Heart left ventricle (tissue), 13 donors: ENCODE data around the gene MVP.

Experiments
- POLR2A ChIP-seq, 2 donors: fragments of 450-650 bp; IDR thresholded peaks; one replicate each; pipeline ENCODE4 v1.6.1; 2017; ENCODE audit warnings: antibody characterized with exemption in 2 of 2, mild to moderate bottlenecking in 2 of 2, moderate library complexity in 2 of 2
- TF ChIP-seq, protein P1 (sequence below), 12 donors: fragments of 200-600 bp; sonication (generic) in 4 of 12; IDR thresholded peaks; one replicate each; pipeline versions ENCODE4 v1.5.0 to v1.8.0; 2018 to 2022; ENCODE audit warnings: antibody characterized with exemption in 12 of 12, mild to moderate bottlenecking in 5 of 12
- donor health status: ischemic (EF 13 %, LVEDD 7.1; RV severe dilation, severe dysfunction).
- donor health status: DM: no; HTN: yes; CAD: no.
- donor health status: DM: no; HTN: no; CAD: no.
- donor health status: ischemic (EF 25% LVEDD 6.9; RV normal size, moderate dysfunction).
- donor health status: ischemic (EF 25% LVEDD 5.7; RV mildly dilated, moderate dysfunction).
- donor health status: ischemic (EF 35%, LVEDD 5.7; RV mildly dilated, moderate dysfunction).
- donor health status: nonischemic (EF 11% LVEDD 7.7; RV severe dilation, severe dysfunction).
- donor health status: DM: yes; HTN: yes; CAD: no.
- donor health status: PGD.
- donor health status: ischemic (EF 29% LVEDD 5.4; RV normal size, mild dysfunction).
- donor health status: nonischemic (EF 23%, LVEDD 6.1; RV moderate dilation, normal function).

DNA sequence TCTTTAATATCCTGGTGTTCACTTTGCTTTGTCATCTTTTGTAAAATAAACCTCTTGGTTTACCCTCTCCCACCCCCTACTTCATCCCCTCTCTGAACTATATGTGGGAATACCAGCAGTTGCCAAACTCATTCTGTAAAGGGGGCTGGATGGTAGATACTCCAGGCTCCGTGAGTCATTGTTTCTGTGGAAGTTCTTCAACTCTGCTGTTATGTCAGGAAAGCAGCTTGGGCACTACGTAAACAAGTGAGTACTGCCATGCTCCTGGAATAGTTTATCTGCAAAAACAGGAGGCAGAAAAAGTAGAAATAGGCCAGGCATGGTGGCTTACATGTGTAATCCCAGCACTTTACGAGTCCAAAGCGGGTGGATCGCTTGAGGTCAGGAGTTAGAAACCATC is 17.6 kb downstream of the MVP start:
- TF ChIP-seq, protein P1, sequence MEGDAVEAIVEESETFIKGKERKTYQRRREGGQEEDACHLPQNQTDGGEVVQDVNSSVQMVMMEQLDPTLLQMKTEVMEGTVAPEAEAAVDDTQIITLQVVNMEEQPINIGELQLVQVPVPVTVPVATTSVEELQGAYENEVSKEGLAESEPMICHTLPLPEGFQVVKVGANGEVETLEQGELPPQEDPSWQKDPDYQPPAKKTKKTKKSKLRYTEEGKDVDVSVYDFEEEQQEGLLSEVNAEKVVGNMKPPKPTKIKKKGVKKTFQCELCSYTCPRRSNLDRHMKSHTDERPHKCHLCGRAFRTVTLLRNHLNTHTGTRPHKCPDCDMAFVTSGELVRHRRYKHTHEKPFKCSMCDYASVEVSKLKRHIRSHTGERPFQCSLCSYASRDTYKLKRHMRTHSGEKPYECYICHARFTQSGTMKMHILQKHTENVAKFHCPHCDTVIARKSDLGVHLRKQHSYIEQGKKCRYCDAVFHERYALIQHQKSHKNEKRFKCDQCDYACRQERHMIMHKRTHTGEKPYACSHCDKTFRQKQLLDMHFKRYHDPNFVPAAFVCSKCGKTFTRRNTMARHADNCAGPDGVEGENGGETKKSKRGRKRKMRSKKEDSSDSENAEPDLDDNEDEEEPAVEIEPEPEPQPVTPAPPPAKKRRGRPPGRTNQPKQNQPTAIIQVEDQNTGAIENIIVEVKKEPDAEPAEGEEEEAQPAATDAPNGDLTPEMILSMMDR (IDR thresholded peaks at IDR 0.05), result no peak
- no peak for TF ChIP-seq POLR2A (IDR thresholded peaks at IDR 0.05)
